ENCODE results near the gene LRFN4.
A peak's percentile ranks its signal among the peaks of the same experiment; 100 is the strongest.

Gene LRFN4

GRCh38 chr11:66869567-66869870, 12.7 kb downstream of the LRFN4 start:
- H3K9ac ChIP-seq (ENCODE audit: low read depth, low read length): no peak overlapping the region
- H3K4me3 ChIP-seq (ENCODE audit: low read depth, low read length): no peak overlapping the region
- H3K9me3 ChIP-seq (ENCODE audit: control insufficient read depth, insufficient read depth, low read length): no peaks in the 10 kb centered on the region
- H3K27me3 ChIP-seq (ENCODE audit: control insufficient read depth, insufficient read depth, low read length): no peaks in the 10 kb centered on the region
- peaks cover 15% of the 10 kb centered on the region for H3K36me3 ChIP-seq (ENCODE audit: control insufficient read depth, insufficient read depth, low read length)
- H3K4me1 ChIP-seq (ENCODE audit: control insufficient read depth, insufficient read depth, low read length): no peaks in the 10 kb centered on the region

GRCh38 chr11:66870131-66870530, 13.3 kb downstream of the LRFN4 start:
- H3K9ac ChIP-seq (ENCODE audit: low read depth, low read length): no peak overlapping the region

GRCh38 chr11:66870616-66871520, 14.0 kb downstream of the LRFN4 start:
- Histone ChIP-seq H3K9ac (ENCODE audit: low read depth, low read length) (no peak overlapping the region), H3K4me1 (ENCODE audit: control insufficient read depth, insufficient read depth, low read length) (no peaks in the 10 kb centered on the region), H3K4me3 (ENCODE audit: low read depth, low read length) (no peak overlapping the region)

More at GRCh38 chr11:66870131-66870530, 13.3 kb downstream of the LRFN4 start:
- Histone ChIP-seq H3K36me3 (ENCODE audit: control insufficient read depth, insufficient read depth, low read length) (peaks cover 15% of the 10 kb centered on the region), H3K4me3 (ENCODE audit: low read depth, low read length) (no peak overlapping the region), H3K9me3 (ENCODE audit: control insufficient read depth, insufficient read depth, low read length) (no peaks in the 10 kb centered on the region), H3K27me3 (ENCODE audit: control insufficient read depth, insufficient read depth, low read length) (no peaks in the 10 kb centered on the region), H3K4me1 (ENCODE audit: control insufficient read depth, insufficient read depth, low read length) (no peaks in the 10 kb centered on the region)

GRCh38 chr11:66871521-66871901, 14.6 kb downstream of the LRFN4 start:
- H3K9ac ChIP-seq (ENCODE audit: low read depth, low read length): no peak overlapping the region
- H3K4me1 ChIP-seq (ENCODE audit: control insufficient read depth, insufficient read depth, low read length): no peaks in the 10 kb centered on the region
- H3K36me3 ChIP-seq (ENCODE audit: control insufficient read depth, insufficient read depth, low read length): peaks cover 11% of the 10 kb centered on the region
- H3K27me3 ChIP-seq (ENCODE audit: control insufficient read depth, insufficient read depth, low read length): no peaks in the 10 kb centered on the region
- H3K4me3 ChIP-seq (ENCODE audit: low read depth, low read length): no peak overlapping the region
- no peaks in the 10 kb centered on the region for H3K9me3 ChIP-seq (ENCODE audit: control insufficient read depth, insufficient read depth, low read length)

More at GRCh38 chr11:66870616-66871520, 14.0 kb downstream of the LRFN4 start:
- peaks cover 12% of the 10 kb centered on the region for H3K36me3 ChIP-seq (ENCODE audit: control insufficient read depth, insufficient read depth, low read length)
- H3K27me3 ChIP-seq (ENCODE audit: control insufficient read depth, insufficient read depth, low read length): no peaks in the 10 kb centered on the region
- H3K9me3 ChIP-seq (ENCODE audit: control insufficient read depth, insufficient read depth, low read length): no peaks in the 10 kb centered on the region

- H3K9ac ChIP-seq (ENCODE audit: low read depth, low read length): no peak overlapping the region
- peaks cover 11% of the 10 kb centered on the region for H3K36me3 ChIP-seq (ENCODE audit: control insufficient read depth, insufficient read depth, low read length)
- no peaks in the 10 kb centered on the region for H3K27me3 ChIP-seq (ENCODE audit: control insufficient read depth, insufficient read depth, low read length)
Observed at GRCh38 chr11:66874232-66874631, 17.4 kb downstream of the LRFN4 start.

GRCh38 chr11:66875378-66875777, 18.5 kb downstream of the LRFN4 start:
- no peak overlapping the region for H3K9ac ChIP-seq (ENCODE audit: low read depth, low read length)
- no peaks in the 10 kb centered on the region for H3K4me1 ChIP-seq (ENCODE audit: control insufficient read depth, insufficient read depth, low read length)
- no peaks in the 10 kb centered on the region for H3K27me3 ChIP-seq (ENCODE audit: control insufficient read depth, insufficient read depth, low read length)
- peaks cover 3% of the 10 kb centered on the region for H3K36me3 ChIP-seq (ENCODE audit: control insufficient read depth, insufficient read depth, low read length)
- no peaks in the 10 kb centered on the region for H3K9me3 ChIP-seq (ENCODE audit: control insufficient read depth, insufficient read depth, low read length)
- no peak overlapping the region for H3K4me3 ChIP-seq (ENCODE audit: low read depth, low read length)

More at GRCh38 chr11:66874232-66874631, 17.4 kb downstream of the LRFN4 start:
- Histone ChIP-seq H3K9me3 (ENCODE audit: control insufficient read depth, insufficient read depth, low read length) (no peaks in the 10 kb centered on the region), H3K4me3 (ENCODE audit: low read depth, low read length) (no peak overlapping the region), H3K4me1 (ENCODE audit: control insufficient read depth, insufficient read depth, low read length) (no peaks in the 10 kb centered on the region)

GRCh38 chr11:66877588-66878385, 20.9 kb downstream of the LRFN4 start:
- H3K4me1 ChIP-seq (ENCODE audit: control insufficient read depth, insufficient read depth, low read length): no peaks in the 10 kb centered on the region
- no peak overlapping the region for H3K9ac ChIP-seq (ENCODE audit: low read depth, low read length)
- H3K9me3 ChIP-seq (ENCODE audit: control insufficient read depth, insufficient read depth, low read length): no peaks in the 10 kb centered on the region
- no peak overlapping the region for H3K4me3 ChIP-seq (ENCODE audit: low read depth, low read length)
- H3K27me3 ChIP-seq (ENCODE audit: control insufficient read depth, insufficient read depth, low read length): no peaks in the 10 kb centered on the region
- H3K36me3 ChIP-seq (ENCODE audit: control insufficient read depth, insufficient read depth, low read length): no peaks in the 10 kb centered on the region

- H3K4me3 ChIP-seq (ENCODE audit: low read depth, low read length): no peak overlapping the region
- H3K4me1 ChIP-seq (ENCODE audit: control insufficient read depth, insufficient read depth, low read length): no peaks in the 10 kb centered on the region
- no peaks in the 10 kb centered on the region for H3K27me3 ChIP-seq (ENCODE audit: control insufficient read depth, insufficient read depth, low read length)
- no peaks in the 10 kb centered on the region for H3K9me3 ChIP-seq (ENCODE audit: control insufficient read depth, insufficient read depth, low read length)
- H3K36me3 ChIP-seq (ENCODE audit: control insufficient read depth, insufficient read depth, low read length): no peaks in the 10 kb centered on the region
- peak overlapping the region; percentile 12 for H3K9ac ChIP-seq (ENCODE audit: low read depth, low read length)
Observed at GRCh38 chr11:66878474-66878873, 21.6 kb downstream of the LRFN4 start.

- Histone ChIP-seq H3K36me3 (ENCODE audit: control insufficient read depth, insufficient read depth, low read length) (no peaks in the 10 kb centered on the region), H3K27me3 (ENCODE audit: control insufficient read depth, insufficient read depth, low read length) (no peaks in the 10 kb centered on the region), H3K9ac (ENCODE audit: low read depth, low read length) (no peak overlapping the region), H3K9me3 (ENCODE audit: control insufficient read depth, insufficient read depth, low read length) (no peaks in the 10 kb centered on the region), H3K4me1 (ENCODE audit: control insufficient read depth, insufficient read depth, low read length) (no peaks in the 10 kb centered on the region), H3K4me3 (ENCODE audit: low read depth, low read length) (no peak overlapping the region)
Observed at GRCh38 chr11:66879000-66879399, 22.1 kb downstream of the LRFN4 start.

GRCh38 chr11:66879583-66879982, 22.7 kb downstream of the LRFN4 start:
- Histone ChIP-seq H3K9ac (ENCODE audit: low read depth, low read length) (no peak overlapping the region), H3K4me1 (ENCODE audit: control insufficient read depth, insufficient read depth, low read length) (no peaks in the 10 kb centered on the region), H3K27me3 (ENCODE audit: control insufficient read depth, insufficient read depth, low read length) (no peaks in the 10 kb centered on the region), H3K4me3 (ENCODE audit: low read depth, low read length) (no peak overlapping the region), H3K36me3 (ENCODE audit: control insufficient read depth, insufficient read depth, low read length) (no peaks in the 10 kb centered on the region), H3K9me3 (ENCODE audit: control insufficient read depth, insufficient read depth, low read length) (no peaks in the 10 kb centered on the region)

GRCh38 chr11:66879999-66880398, 23.1 kb downstream of the LRFN4 start:
- H3K4me1 ChIP-seq (ENCODE audit: control insufficient read depth, insufficient read depth, low read length): no peaks in the 10 kb centered on the region
- H3K36me3 ChIP-seq (ENCODE audit: control insufficient read depth, insufficient read depth, low read length): no peaks in the 10 kb centered on the region
- H3K27me3 ChIP-seq (ENCODE audit: control insufficient read depth, insufficient read depth, low read length): no peaks in the 10 kb centered on the region
- H3K4me3 ChIP-seq (ENCODE audit: low read depth, low read length): no peak overlapping the region
- no peak overlapping the region for H3K9ac ChIP-seq (ENCODE audit: low read depth, low read length)
- H3K9me3 ChIP-seq (ENCODE audit: control insufficient read depth, insufficient read depth, low read length): no peaks in the 10 kb centered on the region
